GM12878 (cell line): Measurements from ENCODE around the gene FBXW7. TPM values are rescaled to one million over a fixed set of nuclear protein-coding genes. Genes with fewer than 3 reads are reported as not detected.
A peak's percentile ranks its signal among the peaks of the same experiment; 100 is the strongest.

Experiments
- BMI1 ChIP-seq: fragments of 450-650 bp; IDR thresholded peaks from 2 replicates; pipeline ENCODE4 v1.6.1; 2016; ENCODE audit warnings: mild to moderate bottlenecking, moderate library complexity, borderline replicate concordance
- CBFB ChIP-seq: IDR thresholded peaks from 2 replicates; pipeline ENCODE4 v1.6.1; 2016; ENCODE audit warnings: antibody characterized with exemption, low read depth
- HSF1 ChIP-seq: fragments of 150-350 bp; IDR thresholded peaks from 2 replicates; pipeline ENCODE4 v1.6.1; 2014; ENCODE audit warnings: mild to moderate bottlenecking, low read depth, low read length
- LARP7 ChIP-seq: fragments of 450-650 bp; IDR thresholded peaks from 2 replicates; pipeline ENCODE4 v1.6.1; 2017; ENCODE audit warnings: mild to moderate bottlenecking
- MEF2A ChIP-seq: IDR thresholded peaks from 2 replicates; pipeline ENCODE4 v1.6.1; 2011; ENCODE audit warnings: low read depth, mild to moderate bottlenecking, low read length, moderate library complexity; ENCODE audit not compliant: insufficient read depth
- MTA2 ChIP-seq: fragments of 450-650 bp; IDR thresholded peaks from 2 replicates; pipeline ENCODE4 v1.6.1; 2016; ENCODE audit warnings: low read depth, mild to moderate bottlenecking, moderate library complexity
- MTA3 ChIP-seq: IDR thresholded peaks from 2 replicates; pipeline ENCODE4 v1.6.1; 2012; ENCODE audit warnings: low read length, inconsistent platforms, borderline replicate concordance
- NFIC ChIP-seq: IDR thresholded peaks from 2 replicates; pipeline ENCODE4 v1.6.1; 2012; ENCODE audit warnings: low read depth, mild to moderate bottlenecking, inconsistent platforms, low read length, moderate library complexity
- PRDM15 ChIP-seq: fragments of 450-650 bp; formaldehyde crosslinking; IDR thresholded peaks from 2 replicates; pipeline ENCODE4 v1.4.0; 2020; ENCODE audit warnings: mild to moderate bottlenecking, moderate library complexity
- REST ChIP-seq: IDR thresholded peaks from 2 replicates; pipeline ENCODE4 v1.6.1; 2012; ENCODE audit warnings: mild to moderate bottlenecking, low read depth, low read length
- SIX5 ChIP-seq: IDR thresholded peaks from 2 replicates; pipeline ENCODE4 v1.6.1; 2011; ENCODE audit warnings: mild to moderate bottlenecking, low read depth, low read length, moderate library complexity; ENCODE audit not compliant: severe bottlenecking
- SMAD5 ChIP-seq: IDR thresholded peaks from 2 replicates; pipeline ENCODE4 v1.6.1; 2016; ENCODE audit warnings: antibody characterized with exemption, low read depth
- SMC3 ChIP-seq: IDR thresholded peaks from 2 replicates; pipeline ENCODE4 v1.6.1; 2011; ENCODE audit warnings: low read length, improper control_type of control experiment, borderline replicate concordance
- SPI1 ChIP-seq: IDR thresholded peaks from 2 replicates; pipeline ENCODE4 v1.6.1; 2011; ENCODE audit warnings: low read depth, mild to moderate bottlenecking, low read length, moderate library complexity, borderline replicate concordance; ENCODE audit not compliant: insufficient read depth
- TBL1XR1 ChIP-seq: IDR thresholded peaks from 2 replicates; pipeline ENCODE4 v1.6.1; 2012; ENCODE audit warnings: low read depth, low read length, improper control_type of control experiment
- TCF3 ChIP-seq: IDR thresholded peaks from 2 replicates; pipeline ENCODE4 v1.6.1; 2012; ENCODE audit warnings: low read depth, mild to moderate bottlenecking, low read length, borderline replicate concordance; ENCODE audit not compliant: insufficient read depth
- ZBTB11 ChIP-seq: fragments of 450-650 bp; formaldehyde crosslinking; IDR thresholded peaks from 2 replicates; pipeline ENCODE4 v1.5.0; 2022; ENCODE audit warnings: mild to moderate bottlenecking, missing genetic modification characterization
- ZNF622 ChIP-seq: fragments of 450-650 bp; IDR thresholded peaks from 2 replicates; pipeline ENCODE4 v1.6.1; 2017; ENCODE audit warnings: mild to moderate bottlenecking, inconsistent platforms
- ZZZ3 ChIP-seq: IDR thresholded peaks from 2 replicates; pipeline ENCODE4 v1.6.1; 2011; ENCODE audit warnings: low read depth; ENCODE audit not compliant: control insufficient read depth, insufficient read length
- polyA plus RNA-seq, 11 experiments: library from polyadenylated mRNA; depleted of rRNA in 4 of 11; unstranded in 6 of 11; stranded (reverse) in 5 of 11; fragments of >200 nt; fragmentation: Nextera tagmentation in 4 of 11; fragmentation: Illumina TruSeq in 1 of 11; extraction: Ambion mirVana in 4 of 11; extraction: Trizol in 1 of 11; gene quantifications; 1 replicate in 1 of 11; 2 replicates in 10 of 11; pipeline versions ENCODE4 v1.2.1 to v1.2.3, GENCODE V29; 2011 to 2016; ENCODE audit warnings: inconsistent platforms in 2 of 11, missing spikeins in 2 of 11, low read depth in 1 of 11
- total RNA-seq, 4 experiments: library from RNA; depleted of rRNA in 3 of 4; stranded (reverse); fragments of >200 nt in 3 of 4; fragmentation: Illumina TruSeq in 1 of 4; extraction: Trizol in 1 of 4; gene quantifications; 2 replicates each; pipeline versions ENCODE4 v1.2.1 to v1.2.3, GENCODE V29; 2013 to 2021

FBXW7 gene
- total and polyA plus RNA-seq, 10 of the 15 experiments (the other 5 are each of a cell fraction or from before 2014, with no cell fraction given) = 35.8 to 118 (median 47.2) TPM

GRCh38 chr4:152304220-152304619 lies 231.7 kb downstream of the FBXW7 start (continued):
- TF ChIP-seq MTA2 = peak; percentile 79
- peak; percentile 89 for TF ChIP-seq NFIC
- 0 out of 2 replicates have a peak, but pooled peaks have one; percentile 27 for TF ChIP-seq MTA3
- no peak for TF ChIP-seq REST
- no peak for TF ChIP-seq ZNF622
- TF ChIP-seq ZBTB11 (CRISPR knock-in tag) = no peak
- TF ChIP-seq SIX5 = no peak
- TF ChIP-seq PRDM15 (CRISPR knock-in tag) = no peak
- no peak for TF ChIP-seq CBFB
- TF ChIP-seq ZZZ3 = no peak
- no peak for TF ChIP-seq SMC3
- TF ChIP-seq LARP7 = no peak; the same call in 1 of the 2 replicates
- TF ChIP-seq MEF2A = peak; percentile 76; the same call in 1 of the 2 replicates
- no peak for TF ChIP-seq BMI1
- TF ChIP-seq TCF3 = no peak
- no peak for TF ChIP-seq SPI1
- TF ChIP-seq SMAD5 = no peak
- no peak for TF ChIP-seq HSF1
- no peak for TF ChIP-seq TBL1XR1
